Amygdala (tissue), 56 donors: ENCODE results near the gene TAMALIN.

Experiments
- DNase-seq, 56 donors: peaks; one replicate each; lab custom pipeline; 2025; lab: John Stamatoyannopoulos, UW

TAMALIN gene

GRCh38 chr12:52063082-52063924, 56.6 kb downstream of the TAMALIN start:
- DNase-seq = peak in 19 of 56 donors; percentile 29 to 71 (median 44)

GRCh38 chr12:52063981-52064649, 57.4 kb downstream of the TAMALIN start:
- DNase-seq = peak in 15 of 56 donors; percentile 12 to 73 (median 42)
